ENCODE measurements around the gene PKD1.

Gene PKD1

GRCh38 chr16:2043667-2044451 lies 91.8 kb downstream of the PKD1 start:
- no peak for DNase-seq

GRCh38 chr16:2042986-2043666 lies 92.6 kb downstream of the PKD1 start:
- DNase-seq, result no peak

- DNase-seq, result no peak
Measured at GRCh38 chr16:2042171-2042985, 93.3 kb downstream of the PKD1 start.

- DNase-seq, result no peak
Measured at GRCh38 chr16:2040787-2041522, 94.7 kb downstream of the PKD1 start.

GRCh38 chr16:2040041-2040786 lies 95.5 kb downstream of the PKD1 start:
- no peak for DNase-seq

GRCh38 chr16:2039274-2040031 lies 96.2 kb downstream of the PKD1 start:
- DNase-seq, result no peak

Data from activated gamma-delta T cell (primary cell).